BE2C (cell line): ENCODE data around the gene CYFIP2.

Source experiments
- DNase-seq: peaks from one replicate; pipeline ENCODE4 v3.0.0-alpha.2; 2020
- H3K27me3 ChIP-seq: fragments of 250-450 bp; sonication (Bioruptor Pico); 2 replicates; pipeline ENCODE4 v1.5.1; 2020; ENCODE audit warnings: mild to moderate bottlenecking
- H3K36me3 ChIP-seq: fragments of 250-450 bp; sonication (Bioruptor Pico); 2 replicates; pipeline ENCODE4 v1.5.1; 2020; ENCODE audit warnings: mild to moderate bottlenecking
- H3K4me1 ChIP-seq: fragments of 250-450 bp; sonication (Bioruptor Pico); 2 replicates; pipeline ENCODE4 v1.5.1; 2020
- H3K4me3 ChIP-seq: 2 replicates; pipeline ENCODE4 v1.5.1; 2011; ENCODE audit warnings: low read depth, low read length
- H3K9me3 ChIP-seq: fragments of 250-450 bp; sonication (Bioruptor Pico); 2 replicates; pipeline ENCODE4 v1.5.1; 2020
- CTCF ChIP-seq: IDR thresholded peaks from 2 replicates; pipeline ENCODE4 v1.5.1; 2012; ENCODE audit warnings: mild to moderate bottlenecking, low read depth, low read length

Gene CYFIP2

GRCh38 chr5:157343842-157344790, 78.2 kb downstream of the CYFIP2 start:
- Histone ChIP-seq H3K36me3 (no peaks in the 10 kb centered on the region), H3K9me3 (no peaks in the 10 kb centered on the region), H3K4me3 (no peak overlapping the region), H3K4me1 (no peaks in the 10 kb centered on the region), H3K27me3 (no peaks in the 10 kb centered on the region; the same call in 1 of the 2 replicates)
- DNase-seq, result no peak
- no peak for TF ChIP-seq CTCF

- Histone ChIP-seq H3K4me3 (no peak overlapping the region), H3K4me1 (no peaks in the 10 kb centered on the region), H3K27me3 (peaks cover 5% of the 10 kb centered on the region; the same call in 1 of the 2 replicates), H3K36me3 (no peaks in the 10 kb centered on the region), H3K9me3 (no peaks in the 10 kb centered on the region)
- no peak for DNase-seq
- TF ChIP-seq CTCF, result no peak
Observed at GRCh38 chr5:157345067-157345466, 79.1 kb downstream of the CYFIP2 start.

- no peaks in the 10 kb centered on the region for H3K36me3 ChIP-seq
Observed at GRCh38 chr5:157345485-157345884, 79.6 kb downstream of the CYFIP2 start.

GRCh38 chr5:157347301-157348048, 81.6 kb downstream of the CYFIP2 start:
- Histone ChIP-seq H3K4me1 (no peaks in the 10 kb centered on the region), H3K4me3 (no peak overlapping the region), H3K27me3 (peaks cover 5% of the 10 kb centered on the region; the same call in 1 of the 2 replicates), H3K36me3 (no peaks in the 10 kb centered on the region), H3K9me3 (no peaks in the 10 kb centered on the region)
- DNase-seq, result no peak
- no peak for TF ChIP-seq CTCF

More at GRCh38 chr5:157345485-157345884, 79.6 kb downstream of the CYFIP2 start:
- no peaks in the 10 kb centered on the region for H3K9me3 ChIP-seq
- peaks cover 5% of the 10 kb centered on the region; the same call in 1 of the 2 replicates for H3K27me3 ChIP-seq
- TF ChIP-seq CTCF, result no peak
- H3K4me3 ChIP-seq, result no peak overlapping the region
- H3K4me1 ChIP-seq, result no peaks in the 10 kb centered on the region
- no peak for DNase-seq

GRCh38 chr5:157348049-157348400, 82.1 kb downstream of the CYFIP2 start:
- H3K36me3 ChIP-seq, result no peaks in the 10 kb centered on the region
- H3K4me1 ChIP-seq, result no peaks in the 10 kb centered on the region
- peaks cover 5% of the 10 kb centered on the region; the same call in 1 of the 2 replicates for H3K27me3 ChIP-seq
- H3K9me3 ChIP-seq, result no peaks in the 10 kb centered on the region
- TF ChIP-seq CTCF, result no peak
- no peak for DNase-seq
- no peak overlapping the region for H3K4me3 ChIP-seq
